Umbilical cord (tissue), 2 donors: ENCODE results near the gene OR1F1. TPM values are rescaled to one million over a fixed set of nuclear protein-coding genes. Genes with fewer than 3 reads are reported as not detected.
"Not testable (repeated sequence)": the region's sequence is repeated elsewhere in the genome, so short reads cannot be mapped to it uniquely, and the experiment has no call there.

Source experiments
- DNase-seq: peaks from one replicate; pipeline ENCODE4 v3.0.0-alpha.2; 2015; ENCODE audit warnings: low spot score
- total RNA-seq: library from RNA; depleted of rRNA; stranded (reverse); fragments of >200 nt; gene quantifications from one replicate; pipeline ENCODE4 v1.2.3, GENCODE V29; 2014; ENCODE audit warnings: low replicate concordance; ENCODE audit not compliant: insufficient read depth

Gene OR1F1
- total RNA-seq, 1 donor from 2014 or later: 0.96 TPM

- peak; percentile 99 for DNase-seq
Measured at GRCh38 chr16:3150346-3151218, 37.4 kb upstream of the OR1F1 start.

DNA sequence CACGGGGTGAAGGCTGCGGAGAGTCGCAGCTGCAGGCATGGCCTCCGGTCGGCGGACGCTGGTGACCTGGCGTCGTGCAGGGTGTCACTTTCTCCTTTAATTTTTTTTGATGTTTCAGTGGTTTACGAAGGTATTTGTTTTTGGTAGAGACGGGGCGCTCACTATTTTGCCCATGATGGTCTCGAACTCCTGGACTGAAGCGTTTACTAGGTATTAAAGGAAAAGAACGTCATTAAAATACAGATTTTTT, 36.1 kb upstream of the OR1F1 start:
- DNase-seq: no peak

- DNase-seq: peak; percentile 94
Measured at GRCh38 chr16:3152277-3152990, 35.6 kb upstream of the OR1F1 start.

GRCh38 chr16:3152991-3153368, 35.0 kb upstream of the OR1F1 start:
- no peak for DNase-seq

GRCh38 chr16:3155181-3155580, 32.8 kb upstream of the OR1F1 start:
- no peak for DNase-seq

- DNase-seq: no peak
Measured at GRCh38 chr16:3155972-3156371, 32.0 kb upstream of the OR1F1 start.

DNA sequence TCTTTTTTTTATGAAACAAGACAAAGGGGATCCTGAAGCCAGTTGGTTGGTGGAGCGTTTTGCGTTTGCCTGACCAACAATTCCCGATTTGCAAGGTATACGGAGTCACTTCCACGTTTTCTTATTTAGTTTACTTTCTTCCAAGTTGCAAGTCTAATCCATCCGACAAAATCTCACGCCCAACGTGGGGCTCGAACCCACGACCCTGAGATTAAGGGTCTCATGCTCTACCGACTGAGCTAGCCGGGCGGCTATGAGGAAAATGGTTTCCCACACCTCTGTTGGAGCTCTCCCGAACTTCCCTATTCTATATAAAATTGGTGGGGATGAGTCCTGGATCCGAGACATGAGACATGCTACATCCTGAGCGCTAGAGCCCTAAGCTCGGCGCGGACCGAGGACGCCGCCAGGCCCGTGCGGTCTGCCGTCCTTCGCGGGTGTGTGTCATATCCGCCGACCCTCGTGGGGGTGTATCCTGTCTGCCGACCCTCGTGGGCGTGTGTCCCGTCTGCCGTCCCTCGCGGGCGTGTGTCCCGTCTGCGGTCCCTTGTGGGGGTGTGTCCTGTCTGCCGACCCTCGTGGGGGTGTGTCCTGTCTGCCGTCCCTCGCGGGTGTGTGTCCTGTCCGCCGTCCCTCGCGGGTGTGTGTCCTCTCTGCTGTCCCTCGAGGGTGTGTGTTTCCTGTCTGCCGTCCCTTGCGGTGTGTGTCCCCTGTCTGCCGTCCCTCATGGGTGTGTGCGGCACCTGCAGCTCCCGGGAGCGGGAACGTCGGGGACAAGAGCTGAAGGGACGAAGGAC, 30.6 kb upstream of the OR1F1 start:
- DNase-seq: peak; percentile 75

DNA sequence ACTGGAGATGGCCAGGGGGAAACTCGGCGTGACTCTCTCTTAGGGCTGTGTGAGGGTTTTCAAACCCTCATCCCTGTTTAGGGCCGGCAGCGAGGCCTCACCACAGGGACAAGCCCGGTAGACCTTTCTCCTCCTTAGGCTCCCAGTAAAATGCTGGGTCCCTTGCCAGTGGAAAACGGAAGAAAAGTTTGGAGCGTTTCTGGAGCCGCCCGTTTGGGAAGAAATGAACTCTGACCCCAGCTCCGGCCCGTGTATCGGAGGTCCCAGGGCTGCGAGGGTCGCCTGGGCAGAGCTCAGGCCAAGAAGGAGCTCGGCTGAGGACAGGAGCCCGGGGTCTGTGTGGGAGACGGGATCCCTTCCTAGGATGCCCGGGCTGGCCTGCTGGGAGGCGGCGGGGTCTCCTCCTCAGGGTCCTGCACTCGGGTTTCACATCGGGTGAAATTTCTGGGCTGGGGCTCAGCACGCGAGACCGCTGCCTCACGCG, 29.9 kb upstream of the OR1F1 start:
- peak; percentile 27 for DNase-seq

DNA sequence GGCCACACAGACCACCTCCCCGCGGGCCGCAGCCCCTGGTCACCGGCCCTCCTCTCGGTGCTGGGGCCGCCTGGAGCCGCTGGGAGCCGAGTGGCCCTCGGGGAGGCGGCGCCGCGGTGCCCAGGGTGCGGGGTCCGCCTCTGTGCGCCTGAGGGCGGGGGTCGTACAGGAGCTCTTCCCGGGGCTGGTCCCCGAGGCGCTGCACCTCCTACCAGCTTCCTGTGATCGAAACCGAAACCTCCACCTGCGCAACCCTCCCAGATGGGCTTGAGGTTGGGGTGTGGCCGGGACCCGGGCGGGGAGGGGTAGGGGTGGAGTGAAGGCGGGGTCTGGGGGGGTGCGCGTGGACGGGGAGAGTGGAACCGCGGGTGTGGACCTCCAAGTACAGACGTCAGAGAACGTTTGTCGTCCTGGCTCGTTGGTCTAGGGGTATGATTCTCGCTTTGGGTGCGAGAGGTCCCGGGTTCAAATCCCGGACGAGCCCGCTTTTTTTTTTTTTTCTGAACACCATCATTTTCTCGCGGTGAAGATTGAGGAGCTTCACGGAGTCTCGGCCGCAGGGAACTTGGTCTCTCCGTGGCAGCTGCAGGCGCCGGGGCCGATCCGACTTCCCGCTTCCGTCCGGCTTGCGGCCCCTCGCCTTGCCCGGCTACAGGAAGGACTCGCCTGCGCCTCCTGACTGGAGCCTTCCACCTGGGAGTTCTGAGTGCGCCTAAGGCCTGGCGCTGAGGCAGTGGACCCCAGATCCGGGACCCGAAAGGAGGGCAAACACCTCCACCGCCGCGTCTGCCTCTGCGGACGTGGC, 29.3 kb upstream of the OR1F1 start:
- DNase-seq: peak; percentile 72

DNA sequence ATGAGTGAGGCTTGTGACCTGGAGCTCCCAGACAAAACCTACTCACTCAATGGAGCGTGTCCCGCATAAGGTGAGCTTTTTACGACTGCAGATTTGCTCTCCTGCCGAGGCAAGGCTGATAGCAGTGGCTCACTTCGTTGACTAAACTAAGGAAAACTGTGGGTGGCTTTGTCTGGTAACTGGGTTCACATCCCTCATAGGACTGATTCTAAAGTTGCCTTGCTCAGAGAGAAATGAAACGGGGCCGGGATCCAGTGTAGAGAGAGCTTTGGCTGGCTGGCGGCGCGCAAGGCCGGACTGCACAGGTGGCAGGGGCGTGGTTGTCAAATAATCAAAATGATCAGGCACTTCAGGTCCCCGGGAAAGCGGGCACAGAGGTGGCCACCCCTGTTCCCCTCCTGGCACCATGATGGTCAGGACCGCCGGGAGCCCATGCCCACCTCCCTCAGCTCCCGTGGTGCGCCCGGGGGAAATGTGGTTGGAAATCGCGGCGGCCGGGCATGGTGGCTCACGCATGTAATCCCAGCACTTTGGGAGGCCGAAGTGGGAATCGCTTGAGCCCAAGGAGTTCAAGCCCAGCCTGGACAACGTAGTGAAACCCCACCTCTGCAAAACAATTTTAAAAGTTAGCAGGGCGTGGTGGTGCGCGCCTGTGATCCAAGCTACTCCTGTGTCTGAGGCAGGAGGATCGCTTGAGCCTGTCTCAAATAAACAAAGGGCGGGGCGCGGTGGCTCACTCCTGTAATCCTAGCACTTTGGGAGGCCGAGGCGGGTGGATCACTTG, 26.6 kb upstream of the OR1F1 start:
- no peak for DNase-seq

- DNase-seq: no peak
Measured at GRCh38 chr16:3164121-3164991, 23.6 kb upstream of the OR1F1 start.

- DNase-seq: no peak
Measured at GRCh38 chr16:3165111-3165822, 22.7 kb upstream of the OR1F1 start.

DNA sequence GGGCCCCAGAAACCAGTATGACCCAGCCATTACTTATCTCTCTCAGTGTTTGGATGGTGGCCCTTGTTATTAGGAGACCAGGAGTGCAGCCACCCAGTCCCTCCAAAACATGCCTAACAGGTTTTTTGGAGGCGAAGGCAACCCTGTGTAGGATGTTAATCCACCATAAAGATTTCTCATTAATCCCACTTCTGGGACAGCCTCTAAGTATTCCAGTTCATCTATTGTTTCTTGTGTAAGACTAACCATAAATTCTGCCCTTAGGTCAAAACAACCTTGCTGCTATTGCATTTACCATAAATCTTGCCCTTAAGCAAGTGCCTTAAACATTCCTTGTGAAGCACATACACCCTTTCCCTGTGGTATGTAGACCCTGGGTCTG, 21.5 kb upstream of the OR1F1 start:
- no peak for DNase-seq

DNA sequence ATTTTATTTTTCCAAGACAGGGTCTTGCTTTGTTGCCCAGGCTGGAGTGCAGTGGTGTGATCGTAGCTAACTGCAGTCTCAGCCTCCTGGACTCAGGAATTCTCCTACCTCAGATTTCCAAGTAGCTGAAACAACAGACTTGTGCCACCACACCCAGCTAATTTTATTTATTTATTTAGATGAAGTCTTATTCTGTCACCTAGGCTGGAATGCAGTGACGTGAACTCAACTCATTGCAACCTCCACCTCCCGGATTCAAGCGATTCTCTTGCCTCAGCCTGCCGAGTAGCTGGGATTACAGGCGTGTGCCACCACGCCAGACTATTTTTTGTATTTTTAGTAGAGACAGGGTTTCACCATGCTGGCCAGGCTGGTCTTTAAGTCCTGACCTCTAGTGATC, 19.3 kb upstream of the OR1F1 start:
- not testable (repeated sequence) for DNase-seq

GRCh38 chr16:3170440-3171180, 17.4 kb upstream of the OR1F1 start:
- DNase-seq: no peak

GRCh38 chr16:3171181-3171854, 16.7 kb upstream of the OR1F1 start:
- DNase-seq: no peak

GRCh38 chr16:3171855-3172593, 16.0 kb upstream of the OR1F1 start:
- DNase-seq: no peak
